Hippocampal formation (tissue), 2 donors: ENCODE data around the gene AMPH.
"Not testable (repeated sequence)": the region's sequence is repeated elsewhere in the genome, so short reads cannot be mapped to it uniquely, and the experiment has no call there.

ENCODE experiments used
- DNase-seq, 2 donors: peaks; one replicate each; lab custom pipeline; 2025; lab: John Stamatoyannopoulos, UW

The AMPH gene

DNA sequence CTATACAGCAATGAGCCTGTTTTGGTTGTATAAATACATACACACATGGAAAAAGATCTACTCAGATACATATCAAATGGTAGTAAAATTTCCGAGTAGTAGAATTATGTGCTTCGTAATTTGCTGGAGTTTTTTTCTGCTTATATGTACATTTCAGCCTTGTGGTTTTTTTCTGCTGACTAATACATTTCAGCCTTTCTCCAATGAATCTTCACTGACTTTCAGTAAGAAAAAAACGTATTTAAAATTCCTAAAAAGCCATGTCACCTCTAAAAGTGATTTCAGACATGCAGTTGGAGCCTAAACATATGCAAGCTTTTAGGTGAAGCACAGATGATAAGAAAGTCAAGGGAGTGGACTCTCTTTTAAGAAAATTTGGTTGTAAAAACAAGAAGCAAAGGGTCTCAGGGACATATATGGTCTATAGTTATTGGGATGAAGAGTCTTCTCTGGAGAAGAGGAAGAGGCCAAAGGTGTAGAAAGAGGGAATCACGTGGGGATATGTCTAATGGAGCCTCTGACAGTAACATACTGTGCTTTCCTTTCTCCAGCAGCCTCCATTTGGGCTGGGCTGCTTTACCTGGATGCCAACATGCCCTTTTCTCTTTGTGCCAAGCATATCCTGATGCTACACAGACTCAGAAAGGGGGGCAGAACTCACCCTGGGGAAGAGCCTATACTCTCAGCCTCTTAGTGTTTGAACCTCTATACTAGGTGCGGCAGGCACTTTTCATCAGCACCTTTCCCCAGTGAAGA, 2.4 kb downstream of the AMPH start:
- no peak for DNase-seq

DNA sequence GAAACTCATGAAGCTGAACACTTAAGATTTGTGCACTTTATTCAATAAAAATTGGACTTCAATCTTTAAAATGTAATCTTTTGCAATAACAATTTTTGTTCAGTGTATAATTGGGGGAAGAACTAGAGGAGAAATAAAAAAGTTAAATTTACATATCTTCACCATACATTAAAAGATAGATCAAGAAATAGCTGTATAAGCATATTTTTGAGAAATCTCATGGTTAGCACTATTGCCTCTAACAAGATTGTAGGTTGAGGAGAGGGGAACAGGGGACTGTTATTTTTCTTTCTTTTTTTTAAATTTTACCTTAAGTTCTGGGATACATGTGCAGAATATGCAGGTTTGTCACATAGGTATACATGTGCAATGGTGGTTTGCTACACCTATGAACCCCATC, 5.3 kb downstream of the AMPH start:
- no peak for DNase-seq

- DNase-seq: no peak
Measured at GRCh38 chr7:38615665-38616064, 15.5 kb downstream of the AMPH start.

- DNase-seq: no peak
Measured at GRCh38 chr7:38607466-38607865, 23.7 kb downstream of the AMPH start.

DNA sequence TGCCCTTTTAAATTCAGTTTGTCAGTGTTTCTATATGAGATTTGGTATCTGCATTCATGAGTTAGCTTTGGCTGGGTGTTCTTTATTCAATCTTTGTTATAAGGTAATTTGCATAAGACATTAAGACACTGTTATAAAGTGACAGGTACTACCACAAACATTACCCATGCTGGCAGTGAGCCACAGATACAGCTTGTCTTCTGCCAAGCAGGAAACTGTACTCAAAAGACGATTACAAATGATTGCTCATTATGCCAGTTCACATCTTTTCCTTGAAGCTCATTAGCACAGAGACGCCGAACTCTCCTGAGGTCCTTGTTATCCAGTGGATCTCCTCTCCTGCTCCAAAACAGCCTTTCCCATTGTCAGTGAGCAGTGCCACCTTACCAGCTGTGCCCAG, 30.4 kb downstream of the AMPH start:
- DNase-seq: no peak

- DNase-seq: no peak
Measured at GRCh38 chr7:38594949-38595348, 36.2 kb downstream of the AMPH start.

DNA sequence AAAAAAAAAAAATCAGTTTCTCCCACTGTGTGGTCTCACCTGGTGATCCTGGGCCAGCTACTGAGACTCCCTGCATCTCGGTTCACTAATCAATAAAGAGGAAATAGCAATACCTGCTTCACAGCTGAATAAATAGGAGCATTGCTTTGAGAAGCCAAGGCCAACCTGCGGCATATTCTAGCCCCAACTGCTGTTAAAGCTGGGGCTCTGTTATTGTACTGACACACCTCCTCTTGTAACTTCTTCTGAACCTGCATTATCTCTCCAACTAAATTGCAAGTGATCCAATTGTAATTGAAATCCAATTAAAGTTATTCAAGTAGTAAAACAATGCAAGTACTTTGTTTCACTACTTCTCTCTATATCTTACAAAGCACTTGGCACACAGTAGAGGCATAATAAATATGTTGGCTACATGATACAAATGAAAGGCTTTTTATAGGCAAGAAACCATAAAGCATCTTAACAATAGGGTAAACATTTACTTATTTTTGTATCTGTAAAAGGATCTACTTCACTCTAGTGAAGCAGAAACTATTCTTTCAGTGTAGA, 38.4 kb downstream of the AMPH start:
- DNase-seq: no peak

DNA sequence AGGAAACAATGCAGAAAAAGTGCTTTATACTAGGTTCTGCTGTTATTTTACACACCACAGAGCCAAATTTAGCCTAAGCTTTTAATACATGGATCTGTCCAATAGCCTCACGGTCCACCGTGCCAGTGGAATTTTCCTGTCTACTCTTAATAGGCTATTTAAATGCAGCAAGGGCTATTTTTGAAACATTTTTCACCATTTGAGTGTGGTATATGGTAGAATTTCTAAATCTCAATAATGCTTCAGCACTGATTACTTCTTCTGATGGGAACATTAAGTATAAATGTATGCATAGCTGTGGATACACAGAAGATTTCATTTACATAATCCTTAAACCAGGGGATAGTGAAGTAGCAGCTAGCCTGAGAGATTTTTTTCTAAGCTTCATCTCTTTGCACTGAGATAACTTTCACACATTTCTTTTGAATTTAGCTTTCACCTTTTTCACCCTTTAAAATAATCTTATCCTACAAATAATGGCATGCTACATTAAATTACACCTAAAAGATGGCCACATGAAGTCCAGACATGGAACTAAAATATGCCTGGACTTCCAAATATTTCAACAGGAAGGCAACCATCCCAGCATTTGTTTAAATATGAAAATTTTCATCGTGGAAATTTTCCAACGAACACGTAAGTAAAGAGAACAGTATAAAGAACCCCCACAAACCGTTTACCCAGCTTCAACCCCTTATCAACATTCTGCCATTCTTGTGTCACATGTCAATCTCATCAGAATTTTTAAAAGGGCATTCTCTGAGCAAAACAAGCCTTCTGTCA, 45.4 kb downstream of the AMPH start:
- DNase-seq: no peak

GRCh38 chr7:38584443-38585210, 46.5 kb downstream of the AMPH start:
- peak in 1 of 2 donors; percentile 6 for DNase-seq

- DNase-seq: no peak
Measured at GRCh38 chr7:38580485-38580884, 50.7 kb downstream of the AMPH start.

- no peak for DNase-seq
Measured at GRCh38 chr7:38574086-38574485, 57.1 kb downstream of the AMPH start.

DNA sequence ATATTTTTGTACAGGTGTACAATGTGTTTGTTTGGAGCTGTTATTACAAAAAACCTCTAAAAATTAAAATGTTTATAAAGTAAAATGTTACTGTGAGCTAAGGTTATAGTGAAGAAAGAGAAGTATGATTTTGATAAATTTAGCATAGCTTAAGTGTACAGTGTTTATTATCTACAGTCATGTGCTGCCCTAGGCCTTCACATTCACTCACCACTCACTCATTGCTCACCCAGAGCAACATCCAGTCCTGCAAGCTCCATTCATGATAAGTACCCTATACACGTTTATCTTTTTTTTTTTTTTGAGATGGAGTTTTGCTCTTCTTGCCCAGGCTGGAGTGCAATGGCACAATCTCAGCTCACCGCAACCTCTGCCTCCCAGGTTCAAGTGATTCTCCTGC, 59.6 kb downstream of the AMPH start:
- not testable (repeated sequence) for DNase-seq

- no peak for DNase-seq
Measured at GRCh38 chr7:38568497-38568896, 62.7 kb downstream of the AMPH start.

DNA sequence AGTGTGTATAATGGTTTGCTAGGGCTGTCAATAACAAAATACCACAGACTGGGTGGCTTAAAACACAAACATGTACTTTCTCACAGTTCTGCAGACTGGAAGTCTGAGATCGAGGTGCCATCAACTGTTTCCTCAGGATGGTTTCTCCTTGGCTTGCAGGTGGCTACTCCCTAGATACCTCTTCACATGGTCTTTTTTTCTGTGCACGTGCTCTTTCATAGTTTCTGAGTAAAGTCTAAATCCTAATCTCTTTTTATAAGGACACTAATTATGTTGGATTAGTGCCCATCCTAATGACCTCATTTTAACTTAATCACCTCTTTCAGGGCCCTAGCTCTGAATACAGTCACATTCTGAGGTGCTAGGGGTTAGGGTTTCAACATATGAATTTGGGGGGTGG, 65.9 kb downstream of the AMPH start:
- DNase-seq: no peak

DNA sequence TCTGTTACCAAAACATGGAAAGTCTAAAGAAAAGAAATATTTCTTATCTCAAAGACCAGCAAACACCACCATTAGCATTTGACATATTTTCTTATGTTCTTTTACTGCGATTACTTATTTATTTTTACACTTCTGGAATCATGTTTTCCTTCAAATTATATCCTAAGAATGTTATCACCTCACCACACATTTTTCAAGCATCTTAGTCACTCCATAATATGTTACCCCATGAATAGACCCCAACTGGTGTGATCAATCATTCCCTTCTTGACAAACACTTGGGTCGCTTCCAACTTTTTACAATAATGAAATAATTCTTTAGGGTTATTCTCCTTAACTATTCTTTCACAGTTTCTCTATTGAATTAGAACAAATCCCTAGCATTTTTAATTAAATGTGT, 67.4 kb downstream of the AMPH start:
- no peak for DNase-seq

DNA sequence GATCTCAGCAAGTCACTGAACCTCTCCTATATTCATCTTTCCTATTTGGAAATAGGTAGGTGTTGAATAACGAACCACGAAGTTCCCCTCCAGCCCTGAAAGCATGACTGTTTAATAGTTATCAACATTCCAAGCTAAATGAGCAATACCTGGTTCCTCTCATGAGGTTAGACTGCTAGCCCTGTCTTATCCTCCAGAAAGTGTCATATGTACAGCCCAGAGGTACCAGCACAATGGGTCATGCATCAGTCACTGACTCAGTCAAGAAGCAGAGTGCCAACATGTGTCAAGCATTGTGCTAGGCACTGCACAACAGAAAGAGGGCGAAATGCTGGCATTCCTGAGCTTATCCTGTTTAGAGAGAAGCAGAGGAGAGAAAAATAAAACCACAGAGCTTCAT, 70.0 kb downstream of the AMPH start:
- DNase-seq: no peak

GRCh38 chr7:38558761-38559345, 72.3 kb downstream of the AMPH start:
- no peak for DNase-seq

DNA sequence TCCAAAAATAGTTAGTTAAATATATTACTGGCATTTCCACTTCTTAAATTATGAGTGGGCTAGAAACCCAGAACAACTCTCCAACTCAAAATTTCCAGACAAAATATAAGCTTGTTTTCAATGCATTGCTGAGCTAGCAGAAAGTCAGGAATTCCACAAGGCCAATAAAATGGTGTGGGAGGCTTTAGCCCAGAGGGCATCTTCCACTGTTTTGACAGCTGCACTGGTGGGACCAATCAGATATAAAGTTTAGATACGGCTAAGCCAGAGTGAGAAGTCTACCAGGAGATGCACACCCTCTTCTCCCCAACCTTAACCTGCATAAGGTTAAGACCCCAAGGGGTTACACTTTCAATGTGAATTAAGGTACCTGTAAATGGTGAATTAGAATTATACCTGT, 76.6 kb downstream of the AMPH start:
- DNase-seq: no peak

GRCh38 chr7:38550836-38551235, 80.3 kb downstream of the AMPH start:
- no peak for DNase-seq

GRCh38 chr7:38548605-38549004, 82.6 kb downstream of the AMPH start:
- DNase-seq: no peak

- DNase-seq: no peak
Measured at GRCh38 chr7:38546763-38547162, 84.4 kb downstream of the AMPH start.

DNA sequence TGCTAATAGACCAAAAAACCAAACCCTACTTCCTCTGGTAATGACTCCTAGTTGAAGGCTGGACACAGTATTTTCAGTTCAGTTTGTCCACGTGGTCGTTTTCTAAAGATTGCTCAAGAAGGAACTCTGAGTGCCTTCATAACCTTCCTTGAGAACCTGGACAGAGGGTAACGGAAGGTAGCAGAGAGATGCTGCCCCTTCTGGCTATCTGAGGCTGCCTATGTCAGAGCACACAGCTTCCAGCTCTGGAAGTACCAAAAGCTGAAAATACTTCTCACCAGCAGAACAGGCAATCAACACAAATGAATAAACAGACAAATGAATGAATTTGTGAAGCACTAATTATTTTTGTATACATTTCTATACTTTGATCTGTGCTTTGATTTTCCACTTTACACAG, 85.2 kb downstream of the AMPH start:
- DNase-seq: no peak
